Measurements from ENCODE around the gene ARHGEF7.

Gene ARHGEF7

GRCh38 chr13:111281751-111282311, 166.7 kb downstream of the ARHGEF7 start:
- DNase-seq, result no peak

DNA sequence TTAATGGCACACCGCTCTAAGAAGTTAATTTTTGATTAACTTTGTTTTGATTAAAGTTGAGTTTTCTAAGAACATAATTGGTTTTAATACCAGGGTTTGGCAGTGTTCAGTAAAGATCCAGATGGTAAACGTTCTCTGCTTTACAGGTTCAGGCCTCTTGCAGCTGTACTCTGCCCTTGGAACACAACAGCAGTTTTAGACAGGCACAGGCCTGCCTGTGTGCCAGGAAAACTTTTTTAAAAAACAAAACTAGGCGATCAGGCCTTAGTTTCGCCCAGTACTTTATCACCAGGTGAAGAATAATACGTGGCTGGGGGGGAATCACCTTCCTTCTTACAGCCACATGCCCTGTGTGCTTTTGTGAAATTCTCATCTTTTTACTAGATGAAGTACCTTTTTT, 167.3 kb downstream of the ARHGEF7 start:
- DNase-seq, result no peak

GRCh38 chr13:111282997-111283396, 167.9 kb downstream of the ARHGEF7 start:
- DNase-seq, result no peak

- DNase-seq, result no peak
These were observed 168.3 kb downstream of the ARHGEF7 start for GRCh38 chr13:111283457-111283856.

- no peak for DNase-seq
These were observed 168.9 kb downstream of the ARHGEF7 start for GRCh38 chr13:111283991-111284390.

DNA sequence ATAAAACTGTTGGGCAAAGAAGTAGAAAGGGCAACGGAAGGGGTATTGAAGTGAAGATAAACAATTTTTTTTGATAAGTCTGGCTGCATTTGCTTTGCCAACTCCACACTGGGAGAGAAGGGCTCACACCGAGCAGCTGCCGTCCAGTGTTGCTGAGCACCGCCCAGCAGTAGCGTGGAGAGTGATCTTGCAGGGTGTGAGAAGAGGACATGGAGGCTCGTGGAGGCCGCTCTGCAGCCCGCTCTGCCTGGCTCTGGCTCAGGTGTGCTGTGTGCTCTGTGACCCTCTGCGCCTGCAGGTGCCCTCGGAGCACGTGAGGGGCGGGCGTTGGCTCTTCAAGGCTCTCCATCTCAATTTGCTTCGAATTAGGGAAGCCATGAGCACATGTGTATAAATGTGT, 169.5 kb downstream of the ARHGEF7 start:
- DNase-seq, result no peak

DNA sequence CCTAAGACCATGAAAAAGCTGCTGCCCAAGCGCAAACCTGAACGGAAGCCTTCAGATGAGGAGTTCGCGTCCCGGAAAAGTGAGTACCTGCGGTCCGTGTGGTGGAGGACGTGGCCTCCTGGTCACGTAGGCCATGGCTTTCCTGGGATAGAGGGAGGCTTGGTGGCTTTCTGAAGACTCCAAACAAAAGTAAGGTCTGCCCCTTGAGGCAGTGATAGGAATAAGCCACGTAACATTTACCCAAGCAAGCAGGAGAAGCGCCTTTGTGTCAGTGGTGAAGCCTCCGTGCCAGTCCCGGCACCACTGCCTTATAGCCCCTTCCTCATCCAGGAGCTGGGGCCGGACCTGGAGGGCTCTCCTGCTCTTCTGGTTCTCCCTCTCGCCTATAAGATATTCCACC, 171.1 kb downstream of the ARHGEF7 start:
- no peak for DNase-seq

DNA sequence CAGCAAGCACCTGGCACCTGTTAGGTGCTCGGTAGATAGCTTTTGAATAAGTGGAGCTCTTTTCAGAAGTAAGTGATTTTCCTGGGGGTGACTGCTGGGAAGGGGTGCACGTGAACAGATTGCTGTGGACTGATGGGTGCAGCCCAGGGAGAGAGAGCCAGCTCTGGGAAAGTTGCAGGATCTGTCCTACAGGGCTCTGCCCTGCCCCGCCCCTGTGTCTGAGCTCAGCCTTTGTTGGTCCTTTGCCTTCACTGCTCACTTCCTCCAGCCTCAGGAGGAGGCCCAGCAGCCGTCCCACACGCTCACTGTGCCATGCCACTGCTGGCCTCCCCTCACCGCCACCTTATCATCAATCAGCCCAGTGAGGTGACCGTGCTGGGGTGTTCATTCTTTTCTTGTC, 171.6 kb downstream of the ARHGEF7 start:
- DNase-seq, result no peak

DNA sequence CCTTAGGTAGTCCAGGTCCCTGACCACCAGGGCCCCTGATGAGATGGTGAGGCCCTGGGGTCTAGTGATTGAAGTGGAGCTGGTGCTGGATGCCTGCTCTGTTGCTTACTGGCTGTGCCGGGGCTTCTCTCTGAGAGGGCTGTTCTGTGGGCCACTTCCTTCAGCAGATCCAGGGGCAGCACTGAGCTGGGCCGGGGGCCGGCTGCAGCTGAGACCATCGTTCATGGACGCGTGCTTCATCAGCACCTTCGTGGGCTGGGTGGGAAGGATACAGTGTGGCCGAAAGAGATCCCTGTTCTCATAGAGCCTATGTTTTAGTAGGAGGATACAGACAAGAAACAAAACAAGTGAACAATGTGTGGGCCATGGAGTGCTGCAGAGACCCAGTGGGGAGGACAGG, 172.1 kb downstream of the ARHGEF7 start:
- DNase-seq, result no peak

DNA sequence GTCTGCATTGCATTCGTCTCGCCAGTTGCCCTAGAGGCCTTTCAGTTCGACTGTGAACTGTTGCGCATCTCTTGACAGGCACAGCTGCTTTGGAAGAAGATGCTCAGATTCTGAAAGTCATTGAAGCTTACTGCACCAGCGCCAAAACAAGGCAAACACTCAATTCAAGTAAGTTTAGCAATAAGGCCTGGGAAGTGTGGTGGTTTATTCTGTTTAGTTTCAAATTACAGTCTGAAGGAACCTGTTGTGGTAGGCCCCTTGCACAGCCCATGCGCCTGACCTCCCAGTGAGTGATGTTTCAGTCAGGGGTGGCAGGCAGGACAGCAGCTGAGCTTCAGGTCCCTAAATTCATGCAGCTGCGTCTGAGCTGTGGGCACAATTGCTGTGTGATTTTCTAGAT, 173.2 kb downstream of the ARHGEF7 start:
- DNase-seq, result no peak

- DNase-seq, result no peak
These were observed 174.1 kb downstream of the ARHGEF7 start for GRCh38 chr13:111289251-111289650.

- DNase-seq, result no peak
These were observed 176.8 kb downstream of the ARHGEF7 start for GRCh38 chr13:111291908-111292307.

GRCh38 chr13:111292710-111293485, 177.8 kb downstream of the ARHGEF7 start:
- DNase-seq, result no peak

DNA sequence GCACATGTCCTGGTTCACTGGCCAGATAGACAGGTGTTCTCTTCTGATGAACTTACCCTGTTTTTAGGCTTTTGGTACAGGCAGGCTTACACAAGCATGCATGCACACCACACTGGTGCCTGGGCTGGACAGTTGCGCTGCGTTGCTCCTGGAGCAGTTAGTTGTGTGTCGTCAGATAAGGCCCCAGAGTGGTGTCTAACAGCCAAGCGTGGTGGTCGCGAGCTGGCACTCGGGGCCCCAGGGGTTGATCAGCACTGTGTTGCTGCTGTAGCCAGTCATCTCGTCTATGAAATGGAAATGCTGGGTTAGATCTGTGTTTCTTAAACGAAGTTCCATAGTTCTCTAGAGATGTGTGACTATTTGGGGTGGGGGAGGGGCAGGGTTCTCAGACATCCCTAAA, 180.8 kb downstream of the ARHGEF7 start:
- DNase-seq, result no peak

DNA sequence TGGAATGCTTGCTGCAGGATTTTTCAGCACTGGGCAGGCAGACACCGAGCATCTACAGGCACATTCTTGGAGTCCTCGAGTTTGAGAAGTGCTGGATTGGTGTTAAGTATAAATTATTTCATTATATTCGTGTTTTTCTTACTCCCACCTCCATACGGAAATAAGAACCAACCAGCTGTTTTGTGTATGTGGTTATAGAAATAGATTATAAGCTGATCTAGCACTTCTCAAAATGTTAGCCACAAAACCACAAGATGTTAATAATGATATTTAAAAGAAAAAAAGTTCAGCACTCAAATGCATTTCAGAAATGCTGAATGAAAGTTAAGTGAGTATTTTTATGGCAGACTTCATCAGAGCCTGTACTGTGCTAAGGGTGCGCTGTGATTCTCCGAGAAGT, 181.3 kb downstream of the ARHGEF7 start:
- no peak for DNase-seq

GRCh38 chr13:111298214-111298975, 183.3 kb downstream of the ARHGEF7 start:
- DNase-seq, result no peak

DNA sequence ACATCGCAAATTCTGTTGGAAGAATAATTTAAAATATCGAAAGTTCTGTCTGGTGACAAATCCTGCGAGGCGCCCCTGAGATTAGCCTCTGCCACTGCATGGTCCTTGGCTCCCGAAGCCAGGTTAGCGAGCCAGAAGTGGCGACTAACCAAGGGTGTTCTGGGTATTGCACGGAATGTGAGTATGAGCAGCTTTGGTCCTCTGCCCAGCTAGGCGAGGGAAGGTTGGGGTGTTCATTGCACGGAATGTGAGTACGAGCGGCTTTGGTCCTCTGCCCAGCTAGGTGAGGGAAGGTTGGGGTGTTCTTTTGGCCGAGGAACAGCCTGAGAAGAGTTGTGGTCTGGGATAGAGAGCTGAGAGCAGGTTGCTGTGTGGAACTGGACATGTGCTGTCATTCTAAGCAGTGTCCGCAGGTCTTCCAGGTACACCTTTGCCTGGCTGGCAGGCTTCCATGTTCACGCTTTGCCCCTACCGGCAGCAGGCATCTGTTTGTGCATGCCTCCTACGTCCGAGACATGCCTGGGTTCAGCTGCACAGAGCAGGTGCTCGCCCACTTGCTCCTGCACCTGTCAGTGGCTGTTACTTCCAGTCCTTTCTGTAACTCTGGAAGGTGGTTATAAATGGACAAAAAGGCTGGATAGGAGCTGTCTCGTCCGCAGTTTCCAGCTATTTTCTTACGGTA, 187.1 kb downstream of the ARHGEF7 start:
- DNase-seq, result no peak

DNA sequence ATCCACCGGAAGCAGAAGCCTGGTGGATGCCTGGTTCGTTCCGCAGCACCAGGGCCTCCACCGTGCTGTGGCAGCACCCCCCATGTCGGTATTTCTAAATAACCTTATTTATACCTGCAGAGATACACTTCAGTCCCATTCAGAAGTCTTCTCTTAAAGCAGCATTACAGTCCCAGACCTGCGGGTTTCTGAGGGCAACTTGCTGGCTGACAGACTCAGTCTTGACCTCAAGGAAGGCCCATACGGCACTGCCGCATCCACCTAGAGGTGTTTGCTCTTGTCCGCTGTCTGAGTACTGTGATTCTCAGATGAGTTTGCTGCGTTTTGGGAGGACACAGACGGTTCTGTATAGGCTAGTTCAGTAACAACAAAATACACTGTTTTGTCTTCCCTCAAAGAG, 188.4 kb downstream of the ARHGEF7 start:
- no peak for DNase-seq

- DNase-seq, result peak in 1 of 5 donors; percentile 32
These were observed 189.0 kb downstream of the ARHGEF7 start for GRCh38 chr13:111304041-111304544.

DNA sequence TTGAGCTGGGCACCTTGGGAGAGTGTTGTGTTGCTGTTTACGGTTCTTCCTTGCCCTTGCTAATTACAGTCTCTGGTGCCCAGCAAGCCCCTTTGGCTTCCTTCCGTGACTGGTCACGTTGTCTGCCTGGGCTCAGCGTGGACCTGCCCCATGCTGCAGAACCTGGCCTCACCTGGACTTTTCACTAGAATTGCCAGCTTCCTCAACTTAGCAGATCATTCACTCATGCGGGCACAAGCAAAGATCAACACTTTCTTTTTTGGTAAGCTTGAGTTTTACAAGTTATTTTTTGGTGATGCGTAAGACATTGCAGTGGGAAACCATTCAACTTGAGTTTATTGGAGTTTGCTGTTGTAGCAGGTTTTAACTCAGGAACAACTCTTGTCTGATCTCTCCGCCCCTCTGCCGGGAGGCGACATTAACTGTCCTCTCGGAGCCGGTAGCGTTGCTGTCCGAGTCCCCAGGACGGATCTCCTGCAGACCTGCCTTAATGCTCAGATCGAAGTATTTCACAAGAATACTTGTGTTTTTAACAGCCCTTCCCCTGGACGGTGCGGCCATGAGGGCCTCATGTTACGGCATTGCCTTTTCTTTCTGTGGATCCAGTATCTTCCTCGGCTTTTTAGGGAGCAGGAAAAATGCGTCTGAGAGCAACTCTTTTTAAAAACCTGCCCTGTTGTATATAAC, 189.6 kb downstream of the ARHGEF7 start:
- DNase-seq, result no peak

DNA sequence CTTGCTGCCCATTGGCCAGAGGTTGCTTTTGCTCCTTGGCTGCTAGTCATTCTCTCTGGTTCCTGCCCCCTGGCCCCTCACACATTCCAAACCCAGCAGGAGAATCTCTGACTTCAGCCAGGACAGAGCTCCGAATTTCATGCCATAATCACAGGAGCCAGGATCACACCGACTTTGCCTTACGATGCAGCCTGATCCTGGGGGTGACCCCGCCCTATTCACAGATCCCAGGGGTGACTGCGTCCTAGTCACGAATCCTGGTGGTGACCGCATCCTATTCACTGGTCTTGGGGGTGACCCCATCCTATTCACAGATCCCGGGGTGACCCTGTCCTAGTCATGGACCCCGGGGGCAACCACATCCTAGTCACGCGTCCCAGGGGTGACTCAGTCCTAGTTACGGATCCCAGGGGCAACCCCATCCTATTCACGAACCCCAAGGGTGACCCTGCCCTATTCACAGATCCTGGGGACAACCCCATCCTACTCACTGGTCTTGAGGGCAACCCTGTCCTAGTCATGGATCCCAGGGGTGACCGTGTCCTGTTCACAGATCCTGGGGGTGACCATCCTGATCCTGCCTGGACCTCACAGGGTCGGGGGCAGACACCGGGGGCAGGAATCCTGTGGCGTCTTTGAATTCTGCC, 198.0 kb downstream of the ARHGEF7 start:
- DNase-seq, result no peak

GRCh38 chr13:111313911-111314425, 198.9 kb downstream of the ARHGEF7 start:
- DNase-seq, result no peak

Measured in T-helper 1 cell (primary cell).